Keratinocyte (primary cell): ENCODE measurements around the gene RAPGEF1.

ENCODE experiments used
- EZH2 ChIP-seq: IDR thresholded peaks from one replicate; pipeline ENCODE4 v1.6.1; 2012; ENCODE audit warnings: inconsistent platforms, mild to moderate bottlenecking, low read length, moderate library complexity
- TF ChIP-seq, protein P1 (sequence below), 3 experiments: IDR thresholded peaks in 1 of 3; conservative IDR thresholded peaks in 1 of 3; optimal IDR thresholded peaks in 1 of 3; 2 replicates in 2 of 3; 3 replicates in 1 of 3; pipeline versions ENCODE3 to v1.5.1; 2011; ENCODE audit warnings: low read length in 3 of 3, mild to moderate bottlenecking in 3 of 3, moderate library complexity in 2 of 3, control low read depth in 1 of 3, inconsistent platforms in 1 of 3; ENCODE audit not compliant: insufficient read depth in 2 of 3; ENCODE audit errors: extremely low read depth in 1 of 3

DNA sequence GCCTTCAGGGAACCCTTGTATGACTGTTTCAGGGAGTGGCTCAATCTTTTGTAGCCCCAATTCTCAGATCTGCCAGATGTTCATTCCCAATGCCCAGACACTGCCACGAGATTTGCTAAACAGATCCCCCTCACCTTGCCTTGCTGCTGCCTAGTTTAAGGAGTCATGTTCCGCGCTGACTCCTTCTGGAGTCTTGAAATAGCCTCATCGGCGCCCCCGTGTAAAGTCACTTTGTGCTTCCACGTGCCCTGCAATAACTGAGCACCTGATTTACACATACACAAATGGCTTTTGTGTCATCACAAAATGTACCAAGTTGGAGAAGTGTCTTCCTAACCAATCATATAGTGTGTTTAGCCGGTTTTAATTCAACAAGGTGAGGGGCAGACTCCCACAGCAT lies 132.3 kb downstream of the RAPGEF1 start:
- TF ChIP-seq, protein P1, sequence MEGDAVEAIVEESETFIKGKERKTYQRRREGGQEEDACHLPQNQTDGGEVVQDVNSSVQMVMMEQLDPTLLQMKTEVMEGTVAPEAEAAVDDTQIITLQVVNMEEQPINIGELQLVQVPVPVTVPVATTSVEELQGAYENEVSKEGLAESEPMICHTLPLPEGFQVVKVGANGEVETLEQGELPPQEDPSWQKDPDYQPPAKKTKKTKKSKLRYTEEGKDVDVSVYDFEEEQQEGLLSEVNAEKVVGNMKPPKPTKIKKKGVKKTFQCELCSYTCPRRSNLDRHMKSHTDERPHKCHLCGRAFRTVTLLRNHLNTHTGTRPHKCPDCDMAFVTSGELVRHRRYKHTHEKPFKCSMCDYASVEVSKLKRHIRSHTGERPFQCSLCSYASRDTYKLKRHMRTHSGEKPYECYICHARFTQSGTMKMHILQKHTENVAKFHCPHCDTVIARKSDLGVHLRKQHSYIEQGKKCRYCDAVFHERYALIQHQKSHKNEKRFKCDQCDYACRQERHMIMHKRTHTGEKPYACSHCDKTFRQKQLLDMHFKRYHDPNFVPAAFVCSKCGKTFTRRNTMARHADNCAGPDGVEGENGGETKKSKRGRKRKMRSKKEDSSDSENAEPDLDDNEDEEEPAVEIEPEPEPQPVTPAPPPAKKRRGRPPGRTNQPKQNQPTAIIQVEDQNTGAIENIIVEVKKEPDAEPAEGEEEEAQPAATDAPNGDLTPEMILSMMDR (optimal IDR thresholded peaks at IDR 0.05 in 1 of 3, IDR thresholded peaks at IDR 0.05 in 1 of 3, conservative IDR thresholded peaks at IDR 0.05 in 1 of 3; ENCODE audit: extremely low read depth in 1 of 3, insufficient read depth in 2 of 3, low read length in 3 of 3), result no peak
- no peak for TF ChIP-seq EZH2
